ENCODE measurements around the gene EHD4.

GRCh38 chr15:41882689-41883483, 89.5 kb downstream of the EHD4 start:
- TF ChIP-seq CTCF (IDR thresholded peaks at IDR 0.05) (no peak), EP300 (IDR thresholded peaks at IDR 0.05) (no peak)
